Measurements from ENCODE around the gene C1orf21. TPM values are rescaled to one million over a fixed set of nuclear protein-coding genes. Genes with fewer than 3 reads are reported as not detected.

The C1orf21 gene
- total RNA-seq, 2 donors from 2014 or later, result 68.1 to 81.1 TPM

DNA sequence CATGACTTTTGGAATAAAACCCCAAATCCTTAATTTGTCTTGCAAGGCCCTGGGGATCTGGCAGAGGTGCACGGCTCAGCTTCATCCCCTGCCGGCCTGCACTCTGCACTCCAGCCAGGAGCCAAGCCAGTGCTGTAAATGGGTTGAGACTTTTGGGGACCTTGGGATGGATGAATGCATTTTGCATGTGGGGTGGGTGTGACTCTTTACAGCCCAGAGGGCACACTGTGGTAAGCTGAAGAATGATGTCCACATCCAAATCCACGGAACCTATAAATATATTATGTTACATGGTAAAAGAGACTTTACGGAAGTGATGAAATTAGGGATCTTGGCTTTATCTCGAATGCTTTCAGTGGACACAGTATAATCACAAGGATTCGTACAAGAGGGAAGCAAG is 190.0 kb downstream of the C1orf21 start:
- no peaks in the 10 kb centered on the region for H3K4me1 ChIP-seq
- intact Hi-C loops (cut with DNase I), result no loop called here

DNA sequence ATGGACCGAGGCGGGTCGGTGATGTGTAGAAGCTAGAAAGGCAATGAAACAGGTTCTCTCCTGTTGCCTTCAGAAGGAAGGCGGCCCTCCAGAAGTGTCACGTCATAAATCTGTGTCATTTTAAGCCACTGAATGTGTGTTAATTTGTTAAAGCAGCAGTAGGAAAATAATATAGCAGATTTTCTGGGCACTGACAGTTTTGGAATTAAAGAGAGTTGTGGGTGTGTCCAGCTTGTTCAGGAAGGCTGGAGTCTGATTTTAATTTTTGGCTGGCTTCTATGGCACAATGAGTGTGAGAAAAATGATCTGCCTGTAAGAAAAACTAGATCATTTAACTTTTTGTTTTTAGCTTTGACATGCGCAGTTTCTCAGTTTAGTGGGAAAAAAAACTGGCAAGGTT is 190.5 kb downstream of the C1orf21 start:
- no peak overlapping the region for H3K4me3 ChIP-seq
- no peak overlapping the region for H3K9ac ChIP-seq (ENCODE audit: low read depth in 2 of 2, low read length in 2 of 2)
- H3K27ac ChIP-seq, result no peak overlapping the region
- intact Hi-C loops (cut with DNase I), result no loop called here
- TF ChIP-seq, protein P1, sequence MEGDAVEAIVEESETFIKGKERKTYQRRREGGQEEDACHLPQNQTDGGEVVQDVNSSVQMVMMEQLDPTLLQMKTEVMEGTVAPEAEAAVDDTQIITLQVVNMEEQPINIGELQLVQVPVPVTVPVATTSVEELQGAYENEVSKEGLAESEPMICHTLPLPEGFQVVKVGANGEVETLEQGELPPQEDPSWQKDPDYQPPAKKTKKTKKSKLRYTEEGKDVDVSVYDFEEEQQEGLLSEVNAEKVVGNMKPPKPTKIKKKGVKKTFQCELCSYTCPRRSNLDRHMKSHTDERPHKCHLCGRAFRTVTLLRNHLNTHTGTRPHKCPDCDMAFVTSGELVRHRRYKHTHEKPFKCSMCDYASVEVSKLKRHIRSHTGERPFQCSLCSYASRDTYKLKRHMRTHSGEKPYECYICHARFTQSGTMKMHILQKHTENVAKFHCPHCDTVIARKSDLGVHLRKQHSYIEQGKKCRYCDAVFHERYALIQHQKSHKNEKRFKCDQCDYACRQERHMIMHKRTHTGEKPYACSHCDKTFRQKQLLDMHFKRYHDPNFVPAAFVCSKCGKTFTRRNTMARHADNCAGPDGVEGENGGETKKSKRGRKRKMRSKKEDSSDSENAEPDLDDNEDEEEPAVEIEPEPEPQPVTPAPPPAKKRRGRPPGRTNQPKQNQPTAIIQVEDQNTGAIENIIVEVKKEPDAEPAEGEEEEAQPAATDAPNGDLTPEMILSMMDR (IDR thresholded peaks at IDR 0.05), result no peak
- no peaks in the 10 kb centered on the region for H3K27me3 ChIP-seq
- DNase-seq, result no peak
- H3K36me3 ChIP-seq, result no peaks in the 10 kb centered on the region
- H3K4me1 ChIP-seq, result no peaks in the 10 kb centered on the region
- H3K9me3 ChIP-seq, result no peaks in the 10 kb centered on the region

More for the DNA sequence above, 190.0 kb downstream of the C1orf21 start:
- no peaks in the 10 kb centered on the region for H3K36me3 ChIP-seq
- no peak for DNase-seq
- no peak overlapping the region for H3K4me3 ChIP-seq
- H3K27ac ChIP-seq, result no peak overlapping the region
- no peaks in the 10 kb centered on the region for H3K27me3 ChIP-seq
- TF ChIP-seq, protein P1 (IDR thresholded peaks at IDR 0.05), result no peak
- no peak overlapping the region for H3K9ac ChIP-seq (ENCODE audit: low read depth in 2 of 2, low read length in 2 of 2)
- no peaks in the 10 kb centered on the region for H3K9me3 ChIP-seq

DNA sequence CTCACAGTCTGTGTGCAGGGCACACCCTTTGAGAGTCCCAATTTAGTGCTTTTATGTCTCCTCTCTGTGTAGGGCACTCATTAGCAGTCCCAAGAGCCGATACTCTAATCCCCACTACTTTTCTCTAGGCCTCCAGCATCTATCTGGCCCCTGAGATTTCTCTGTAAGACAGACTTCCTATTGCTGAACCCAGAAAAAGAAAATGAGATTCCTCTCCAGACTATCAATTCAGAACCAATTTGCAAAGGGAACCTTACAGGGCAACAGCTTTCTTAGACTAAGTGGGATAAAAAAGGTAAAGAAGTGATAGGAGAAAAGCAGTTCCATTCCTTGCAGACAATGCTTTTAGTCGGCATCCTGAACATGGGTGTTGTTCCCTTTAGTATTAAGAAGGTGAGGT is 195.6 kb downstream of the C1orf21 start:
- no peak overlapping the region for H3K4me3 ChIP-seq
- H3K9me3 ChIP-seq, result no peaks in the 10 kb centered on the region
- intact Hi-C loops (cut with DNase I), result no loop called here
- TF ChIP-seq, protein P1 (IDR thresholded peaks at IDR 0.05), result no peak
- H3K27me3 ChIP-seq, result no peaks in the 10 kb centered on the region
- no peaks in the 10 kb centered on the region for H3K36me3 ChIP-seq
- DNase-seq, result no peak
- H3K4me1 ChIP-seq, result no peaks in the 10 kb centered on the region
- no peak overlapping the region for H3K9ac ChIP-seq (ENCODE audit: low read depth in 2 of 2, low read length in 2 of 2)
- H3K27ac ChIP-seq, result no peak overlapping the region

DNA sequence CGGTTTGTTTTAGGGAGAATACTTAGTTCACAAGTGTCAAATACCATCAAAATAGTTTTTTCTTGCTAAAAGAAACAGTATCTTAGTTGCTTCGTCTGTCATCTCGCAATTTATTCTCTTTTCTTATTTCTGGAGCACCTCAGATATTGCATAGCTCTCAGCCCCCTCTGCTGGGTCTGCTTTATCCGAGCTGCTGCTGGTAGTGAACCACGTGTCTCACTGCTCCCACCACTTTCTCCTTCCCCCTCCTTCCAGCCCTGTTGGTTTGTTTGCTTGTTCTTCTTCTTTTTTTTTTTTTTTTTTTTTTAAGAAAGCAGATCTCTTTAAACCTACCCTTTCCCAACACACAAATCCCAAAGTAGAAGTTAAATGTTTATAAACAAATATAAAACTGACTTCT is 197.0 kb downstream of the C1orf21 start:
- Histone ChIP-seq H3K36me3 (no peaks in the 10 kb centered on the region), H3K4me1 (no peaks in the 10 kb centered on the region), H3K4me3 (no peak overlapping the region), H3K9me3 (no peaks in the 10 kb centered on the region), H3K27me3 (no peaks in the 10 kb centered on the region), H3K27ac (no peak overlapping the region), H3K9ac (ENCODE audit: low read depth in 2 of 2, low read length in 2 of 2) (no peak overlapping the region)
- intact Hi-C loops (cut with DNase I), result no loop called here
- TF ChIP-seq, protein P1 (IDR thresholded peaks at IDR 0.05), result no peak
- no peak for DNase-seq

DNA sequence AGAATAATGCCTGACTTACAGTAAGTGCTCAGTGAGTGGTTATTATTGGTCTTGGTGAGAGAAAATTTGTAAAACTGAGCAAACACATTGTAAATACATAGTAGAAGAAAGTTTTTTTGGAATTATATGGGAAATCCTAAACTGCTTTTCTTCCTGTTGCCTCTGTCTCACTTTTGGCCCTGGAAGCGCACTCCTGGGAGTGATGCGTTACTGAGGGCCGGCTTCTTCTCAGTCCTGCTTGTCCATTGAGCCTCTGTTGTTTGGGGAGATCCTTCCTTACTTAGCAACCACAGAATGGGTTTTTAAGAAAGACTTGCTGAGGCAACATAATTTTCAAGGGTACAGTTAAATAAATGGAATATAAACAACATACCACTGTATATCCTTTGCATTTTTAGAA is 201.9 kb downstream of the C1orf21 start:
- no peak overlapping the region for H3K9ac ChIP-seq (ENCODE audit: low read depth in 2 of 2, low read length in 2 of 2)

More for the DNA sequence above, 201.9 kb downstream of the C1orf21 start:
- TF ChIP-seq, protein P1 (IDR thresholded peaks at IDR 0.05), result no peak
- no peak for DNase-seq
- intact Hi-C loops (cut with DNase I), result no loop called here
- Histone ChIP-seq H3K4me3 (no peak overlapping the region), H3K4me1 (no peaks in the 10 kb centered on the region), H3K27me3 (no peaks in the 10 kb centered on the region), H3K36me3 (no peaks in the 10 kb centered on the region), H3K9me3 (no peaks in the 10 kb centered on the region), H3K27ac (no peak overlapping the region)
